ENCODE results near the gene ATP1B3.
"Not testable (repeated sequence)": the region's sequence is repeated elsewhere in the genome, so short reads cannot be mapped to it uniquely, and the experiment has no call there.

Gene ATP1B3

DNA sequence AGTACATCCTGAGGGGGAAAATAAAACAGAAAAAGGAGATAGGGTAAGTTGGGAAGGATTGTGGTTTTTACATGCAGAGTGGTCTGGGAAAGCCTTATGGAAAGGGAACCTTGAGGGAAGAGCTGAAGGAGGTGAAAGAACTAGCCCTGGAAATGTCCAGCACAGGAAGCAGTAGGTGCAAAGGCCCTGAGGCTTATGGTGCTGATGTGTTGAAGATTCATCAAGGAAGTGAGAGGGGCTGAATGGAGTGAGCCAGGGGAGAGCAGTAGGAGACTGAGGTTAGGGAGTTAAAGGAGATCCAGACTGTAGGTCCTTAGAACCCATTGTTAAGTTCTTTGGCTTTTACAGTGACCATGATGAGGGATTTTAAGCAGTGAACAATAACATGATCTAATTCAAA, 33.0 kb downstream of the ATP1B3 start:
- TF ChIP-seq, protein P1, sequence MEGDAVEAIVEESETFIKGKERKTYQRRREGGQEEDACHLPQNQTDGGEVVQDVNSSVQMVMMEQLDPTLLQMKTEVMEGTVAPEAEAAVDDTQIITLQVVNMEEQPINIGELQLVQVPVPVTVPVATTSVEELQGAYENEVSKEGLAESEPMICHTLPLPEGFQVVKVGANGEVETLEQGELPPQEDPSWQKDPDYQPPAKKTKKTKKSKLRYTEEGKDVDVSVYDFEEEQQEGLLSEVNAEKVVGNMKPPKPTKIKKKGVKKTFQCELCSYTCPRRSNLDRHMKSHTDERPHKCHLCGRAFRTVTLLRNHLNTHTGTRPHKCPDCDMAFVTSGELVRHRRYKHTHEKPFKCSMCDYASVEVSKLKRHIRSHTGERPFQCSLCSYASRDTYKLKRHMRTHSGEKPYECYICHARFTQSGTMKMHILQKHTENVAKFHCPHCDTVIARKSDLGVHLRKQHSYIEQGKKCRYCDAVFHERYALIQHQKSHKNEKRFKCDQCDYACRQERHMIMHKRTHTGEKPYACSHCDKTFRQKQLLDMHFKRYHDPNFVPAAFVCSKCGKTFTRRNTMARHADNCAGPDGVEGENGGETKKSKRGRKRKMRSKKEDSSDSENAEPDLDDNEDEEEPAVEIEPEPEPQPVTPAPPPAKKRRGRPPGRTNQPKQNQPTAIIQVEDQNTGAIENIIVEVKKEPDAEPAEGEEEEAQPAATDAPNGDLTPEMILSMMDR (IDR thresholded peaks at IDR 0.05; ENCODE audit: extremely low read depth, missing control alignments), result no peak

DNA sequence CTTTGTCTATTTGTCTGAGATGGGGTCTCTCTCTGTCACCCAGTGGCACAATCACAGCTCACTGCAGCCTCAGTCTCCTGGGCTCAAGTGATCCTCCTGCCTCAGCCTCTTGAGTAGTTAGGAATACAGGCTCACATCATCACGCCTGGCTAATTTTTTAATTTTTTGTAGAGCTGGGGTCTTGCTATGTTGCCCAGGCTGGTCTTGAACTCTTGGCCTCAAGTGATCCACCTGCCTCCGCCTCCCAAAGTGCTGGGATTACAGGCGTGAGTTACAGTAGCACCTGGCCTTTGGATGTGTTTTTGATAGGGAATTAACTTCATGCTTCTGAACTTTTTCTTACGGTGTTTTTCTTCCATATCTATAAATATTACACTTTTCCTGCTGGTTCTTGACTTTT, 33.5 kb downstream of the ATP1B3 start:
- DNase-seq (ENCODE audit: low spot score), result not testable (repeated sequence)

More for the DNA sequence above, 33.0 kb downstream of the ATP1B3 start:
- DNase-seq (ENCODE audit: low spot score), result no peak

DNA sequence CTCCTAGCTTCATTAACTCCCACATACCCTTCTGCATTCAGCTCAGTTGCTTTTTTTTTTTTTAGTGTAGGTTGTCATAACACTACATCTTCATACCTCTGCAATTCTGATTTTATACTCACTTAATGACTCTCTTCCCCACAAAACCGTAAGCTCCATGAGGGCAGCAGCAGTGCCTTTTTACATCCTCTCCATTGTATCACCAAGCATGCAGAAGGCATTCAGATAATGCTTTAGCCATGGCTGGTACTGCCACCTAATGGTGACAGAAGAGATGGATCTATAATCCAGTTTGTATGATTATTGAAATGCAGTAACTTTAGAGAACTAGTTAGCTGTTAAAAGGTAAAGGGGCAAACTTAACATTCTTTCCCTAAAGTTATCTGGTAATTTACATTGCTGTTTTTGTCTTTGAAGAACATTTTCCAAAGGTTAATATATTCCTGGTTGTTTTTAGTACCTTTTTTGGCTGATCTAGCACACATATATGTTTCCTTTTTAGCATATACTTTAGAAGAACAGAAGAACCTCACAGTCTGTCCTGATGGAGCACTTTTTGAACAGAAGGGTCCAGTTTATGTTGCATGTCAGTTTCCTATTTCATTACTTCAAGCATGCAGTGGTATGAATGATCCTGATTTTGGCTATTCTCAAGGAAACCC, 36.8 kb downstream of the ATP1B3 start:
- DNase-seq (ENCODE audit: low spot score), result peak; percentile 59
- TF ChIP-seq, protein P1 (IDR thresholded peaks at IDR 0.05; ENCODE audit: extremely low read depth, missing control alignments), result peak; percentile 54

DNA sequence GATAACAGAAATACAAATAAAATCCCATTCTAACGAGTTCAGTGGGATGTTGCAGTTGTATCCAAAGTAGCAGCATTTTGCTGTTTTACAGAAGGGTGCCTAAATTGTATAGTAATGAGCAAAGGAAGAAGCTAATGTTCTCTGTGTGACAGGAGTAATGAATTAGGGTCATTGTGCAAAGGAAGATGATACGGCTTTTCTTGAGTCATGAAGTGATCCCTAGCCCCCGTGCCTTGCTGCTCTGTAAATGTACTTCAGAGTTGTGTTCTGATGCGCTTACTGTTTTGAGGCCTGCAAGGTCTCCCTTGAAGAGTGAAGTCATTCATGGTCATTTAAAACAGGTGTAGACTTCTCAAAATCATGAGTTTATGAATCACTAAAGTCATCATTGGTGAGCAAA, 37.9 kb downstream of the ATP1B3 start:
- no peak for DNase-seq (ENCODE audit: low spot score)
- TF ChIP-seq, protein P1 (IDR thresholded peaks at IDR 0.05; ENCODE audit: extremely low read depth, missing control alignments), result no peak

DNA sequence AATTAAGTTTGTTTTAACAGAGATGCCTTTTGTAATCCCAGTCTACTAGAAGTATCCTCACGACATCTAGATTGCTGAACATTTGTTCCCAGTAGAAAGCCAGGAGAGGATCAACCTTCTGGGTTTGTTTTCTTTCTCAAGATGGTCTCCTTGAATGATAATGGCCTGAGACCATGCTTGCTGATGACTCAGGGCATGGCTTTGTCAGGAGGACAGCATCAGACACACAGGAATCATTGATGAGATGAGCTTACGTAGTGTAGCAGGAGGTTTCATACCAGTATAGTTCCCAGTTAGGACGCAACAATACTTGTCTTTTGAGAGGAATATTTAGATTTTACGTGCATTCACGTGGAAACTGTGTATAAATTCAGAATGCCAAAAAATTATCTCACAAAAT, 38.6 kb downstream of the ATP1B3 start:
- DNase-seq (ENCODE audit: low spot score), result no peak

DNA sequence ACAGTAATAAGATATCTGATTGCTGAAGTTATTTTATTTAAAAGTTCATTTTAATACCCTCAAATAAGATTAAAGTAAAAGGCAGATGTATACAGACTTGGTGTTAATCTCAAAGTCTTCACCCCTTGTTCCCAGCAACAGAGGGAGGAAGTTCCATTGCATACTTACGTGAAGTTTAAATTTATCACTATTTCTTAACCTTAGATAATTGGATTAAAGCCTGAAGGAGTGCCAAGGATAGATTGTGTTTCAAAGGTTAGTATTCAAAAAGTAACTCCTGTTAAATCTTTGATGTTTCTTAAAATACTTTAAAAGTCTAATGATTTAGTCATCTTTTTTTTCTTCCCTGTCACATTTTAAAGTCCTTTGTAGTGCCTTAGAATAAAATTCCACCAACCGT, 39.3 kb downstream of the ATP1B3 start:
- DNase-seq (ENCODE audit: low spot score), result no peak
- TF ChIP-seq, protein P1 (IDR thresholded peaks at IDR 0.05; ENCODE audit: extremely low read depth, missing control alignments), result no peak

More for the DNA sequence above, 38.6 kb downstream of the ATP1B3 start:
- TF ChIP-seq, protein P1 (IDR thresholded peaks at IDR 0.05; ENCODE audit: extremely low read depth, missing control alignments), result no peak

DNA sequence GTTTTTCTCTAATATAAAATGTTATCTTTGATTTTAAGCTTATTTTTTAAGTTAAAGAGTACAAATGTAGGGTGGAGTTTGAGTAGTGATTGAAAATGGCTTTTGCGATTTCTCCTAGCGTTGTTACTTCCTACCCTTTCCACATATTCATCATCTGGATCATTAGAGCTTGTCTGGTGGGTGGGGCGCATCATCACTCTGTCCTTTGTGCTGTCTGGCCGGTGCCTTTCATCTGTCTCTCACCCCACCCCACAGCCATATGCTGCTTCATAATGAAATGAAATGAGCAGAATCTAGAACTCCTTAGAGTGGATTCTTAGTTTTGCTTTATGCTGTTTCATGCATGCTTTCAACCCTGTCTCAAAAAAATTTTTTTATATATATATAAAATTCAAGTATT, 44.3 kb downstream of the ATP1B3 start:
- TF ChIP-seq, protein P1 (IDR thresholded peaks at IDR 0.05; ENCODE audit: extremely low read depth, missing control alignments), result peak; percentile 6

DNA sequence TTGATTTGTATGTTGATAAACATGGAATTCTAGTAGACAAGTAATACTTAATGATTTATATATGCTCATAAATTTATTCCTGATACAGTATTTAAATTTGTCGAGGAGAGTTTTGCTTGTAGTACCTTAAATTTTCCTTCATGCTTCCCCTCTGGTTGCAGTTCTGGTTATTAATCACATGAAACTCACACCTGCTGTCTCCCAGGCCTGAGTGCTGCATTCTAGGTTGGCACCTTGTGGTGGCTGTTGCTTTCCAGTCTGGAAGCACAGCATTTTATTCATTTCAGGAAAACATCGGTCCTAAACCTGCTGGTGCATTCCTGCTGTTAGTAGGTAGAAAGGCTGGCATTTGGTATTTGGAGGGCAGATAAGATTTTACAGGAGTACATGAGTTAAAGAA, 44.9 kb downstream of the ATP1B3 start:
- DNase-seq (ENCODE audit: low spot score), result no peak
- TF ChIP-seq, protein P1 (IDR thresholded peaks at IDR 0.05; ENCODE audit: extremely low read depth, missing control alignments), result no peak

More for the DNA sequence above, 44.3 kb downstream of the ATP1B3 start:
- no peak for DNase-seq (ENCODE audit: low spot score)

DNA sequence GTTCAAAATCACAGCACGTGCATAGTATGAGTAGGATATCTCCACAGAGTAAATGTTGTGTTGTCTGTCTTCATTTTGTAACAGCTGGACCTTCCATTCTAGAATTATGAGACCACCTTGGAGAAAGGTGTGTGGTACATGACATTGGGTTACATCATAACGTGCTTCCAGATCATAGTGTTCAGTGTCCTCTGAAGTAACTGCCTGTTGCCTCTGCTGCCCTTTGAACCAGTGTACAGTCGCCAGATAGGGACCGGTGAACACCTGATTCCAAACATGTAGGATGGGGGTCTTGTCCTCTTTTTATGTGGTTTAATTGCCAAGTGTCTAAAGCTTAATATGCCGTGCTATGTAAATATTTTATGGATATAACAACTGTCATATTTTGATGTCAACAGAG, 49.2 kb downstream of the ATP1B3 start:
- not testable (repeated sequence) for DNase-seq (ENCODE audit: low spot score)

Measured in GM20000 (cell line).